AG20443 (cell line): ENCODE measurements around the gene CLK3.
"Not testable (repeated sequence)": the region's sequence is repeated elsewhere in the genome, so short reads cannot be mapped to it uniquely, and the experiment has no call there.

Experiments
- DNase-seq: peaks from one replicate; pipeline ENCODE4 v3.0.0; 2012; ENCODE audit warnings: low spot score, mixed read lengths

CLK3 gene

DNA sequence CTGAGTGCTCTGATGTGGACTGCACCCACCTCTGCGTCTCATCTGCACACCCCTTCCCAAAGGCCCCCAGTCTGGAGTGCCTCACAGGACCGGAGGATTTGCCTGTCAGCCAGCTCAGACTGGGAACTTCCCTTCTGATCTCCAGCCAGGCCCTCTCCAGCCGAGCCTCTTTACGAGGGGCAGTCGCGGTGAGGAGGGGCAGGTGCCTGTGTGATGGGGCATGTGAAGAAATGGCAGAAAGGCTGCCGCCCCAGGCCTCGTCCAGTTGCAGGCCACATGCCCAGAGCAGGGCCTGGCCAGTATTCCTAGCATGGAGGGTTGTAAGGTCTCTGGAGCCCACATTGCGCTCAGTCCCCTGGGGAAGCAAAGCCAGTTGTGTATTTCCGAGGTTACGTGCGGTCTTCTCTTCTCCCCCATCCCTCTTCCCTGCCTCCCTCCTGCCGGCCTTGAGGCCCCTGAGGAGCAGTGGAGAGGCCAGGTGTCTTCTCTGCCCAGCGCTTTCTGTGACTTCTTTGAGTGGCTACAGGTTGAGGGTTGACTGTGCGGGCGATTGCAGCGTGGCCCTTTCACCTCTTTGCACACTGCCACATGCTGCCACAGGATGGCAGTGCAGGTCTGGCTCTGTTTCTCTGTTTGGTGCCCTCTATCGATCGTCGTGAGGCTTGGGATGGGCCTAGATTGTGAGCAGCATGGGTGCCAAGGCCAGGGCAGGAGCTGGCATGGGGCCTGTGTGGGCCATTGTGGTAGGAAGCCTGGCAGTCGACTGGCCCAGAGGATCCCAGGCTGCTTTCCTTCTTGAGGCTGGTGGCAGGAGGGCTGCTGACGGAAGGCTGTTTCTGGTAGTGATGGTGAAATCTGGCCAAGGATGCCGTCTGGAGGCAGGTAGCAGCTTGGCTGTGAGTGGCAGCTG lies 5.3 kb downstream of the CLK3 start:
- DNase-seq: peak; percentile 87

DNA sequence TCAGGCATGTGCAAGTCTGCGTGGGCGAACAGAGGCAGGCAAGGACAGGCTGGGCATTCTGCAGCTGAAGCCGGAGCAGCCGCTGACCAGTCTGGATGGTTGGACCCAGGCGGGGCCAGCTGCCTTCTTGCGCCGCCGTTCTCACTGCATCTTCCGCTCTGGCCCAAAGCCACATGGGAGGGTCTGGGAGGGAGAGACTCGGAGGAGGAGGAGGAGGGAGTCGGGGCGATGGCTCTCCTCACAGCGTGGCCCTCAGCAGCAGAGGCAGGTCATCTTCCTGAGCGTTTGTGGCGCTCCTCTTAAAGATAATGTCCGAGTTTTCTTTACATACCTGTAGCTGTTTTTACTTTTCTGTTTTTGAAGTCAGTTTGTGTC lies 5.9 kb downstream of the CLK3 start:
- DNase-seq: no peak

DNA sequence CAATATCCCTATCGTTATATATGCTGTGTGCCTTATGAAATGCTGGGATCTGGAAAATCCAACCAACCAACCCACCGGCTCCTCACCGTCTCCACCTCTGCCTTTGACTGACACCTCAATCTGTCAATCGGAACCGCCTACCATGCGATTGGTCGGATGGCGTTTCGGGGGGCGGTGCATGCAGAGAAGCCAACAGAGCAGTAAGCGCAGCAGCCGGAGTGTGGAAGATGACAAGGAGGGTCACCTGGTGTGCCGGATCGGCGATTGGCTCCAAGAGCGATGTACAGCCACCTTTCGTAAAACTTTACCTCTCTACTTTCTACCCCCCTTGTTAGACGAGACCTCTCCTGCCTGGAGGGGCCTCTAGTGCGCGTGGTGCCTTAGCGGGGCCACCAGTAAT lies 6.3 kb downstream of the CLK3 start:
- DNase-seq: no peak

DNA sequence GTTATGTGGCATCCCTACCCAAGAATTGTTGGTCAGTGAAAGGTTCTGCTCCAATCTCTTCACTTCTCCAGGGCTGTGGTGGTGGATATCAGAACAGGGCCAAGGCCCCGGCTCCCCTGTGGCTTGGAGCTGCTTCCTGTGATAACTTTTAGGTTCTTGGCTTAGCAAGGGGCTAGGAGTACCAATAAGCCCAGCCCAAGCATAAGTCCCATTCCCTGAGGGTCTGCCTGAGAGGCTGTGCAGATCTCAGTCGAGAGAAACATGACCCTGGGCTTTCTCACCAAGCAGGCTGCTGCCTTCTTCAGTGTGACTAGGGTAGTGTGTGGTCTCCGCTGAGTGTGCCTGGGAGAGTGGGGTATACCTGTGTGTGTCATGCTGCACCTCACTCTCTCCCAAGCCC lies 7.1 kb downstream of the CLK3 start:
- DNase-seq: no peak

DNA sequence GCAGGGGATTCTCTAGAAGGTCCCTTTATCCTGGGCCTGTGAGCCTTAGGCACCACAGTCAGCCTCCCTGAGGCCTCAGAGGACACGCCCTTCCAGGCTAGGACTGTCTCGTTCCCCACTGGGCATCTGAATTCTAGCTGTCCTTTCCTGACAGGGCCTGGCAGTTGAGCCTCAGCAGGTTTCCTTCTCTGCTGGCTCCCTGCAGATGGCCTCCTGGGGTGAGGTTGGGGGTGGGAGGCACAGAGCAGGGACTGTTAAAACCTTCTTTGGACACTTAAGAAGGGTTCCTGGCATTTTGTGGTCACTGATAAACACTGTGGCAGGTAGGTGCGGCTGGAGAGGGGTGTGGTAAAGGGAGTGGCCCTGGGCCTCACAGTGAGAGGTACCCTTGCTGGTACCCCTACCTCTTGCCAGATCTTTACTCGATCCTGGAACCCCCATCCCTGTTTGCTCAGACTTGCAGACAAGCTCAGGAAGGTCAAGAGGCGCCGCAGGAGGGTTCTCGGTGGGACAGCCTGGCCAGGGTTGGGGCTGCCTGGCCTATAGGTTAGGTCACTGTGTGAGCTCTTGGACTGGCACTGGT lies 8.5 kb downstream of the CLK3 start:
- no peak for DNase-seq

DNA sequence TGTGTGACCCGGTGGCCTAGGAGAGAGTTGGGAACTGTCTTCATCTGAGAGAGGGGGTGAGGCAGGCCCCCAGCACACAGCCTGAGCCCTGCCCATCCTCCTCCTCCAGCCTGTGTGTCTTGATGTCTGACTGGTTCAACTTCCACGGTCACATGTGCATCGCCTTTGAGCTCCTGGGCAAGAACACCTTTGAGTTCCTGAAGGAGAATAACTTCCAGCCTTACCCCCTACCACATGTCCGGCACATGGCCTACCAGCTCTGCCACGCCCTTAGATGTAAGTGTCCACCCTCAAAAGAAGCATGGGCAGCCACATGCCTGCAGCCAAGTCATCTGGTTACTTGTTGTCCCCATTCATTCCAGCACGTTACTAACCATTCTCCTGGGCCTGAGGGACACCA lies 10.1 kb downstream of the CLK3 start:
- DNase-seq: no peak

DNA sequence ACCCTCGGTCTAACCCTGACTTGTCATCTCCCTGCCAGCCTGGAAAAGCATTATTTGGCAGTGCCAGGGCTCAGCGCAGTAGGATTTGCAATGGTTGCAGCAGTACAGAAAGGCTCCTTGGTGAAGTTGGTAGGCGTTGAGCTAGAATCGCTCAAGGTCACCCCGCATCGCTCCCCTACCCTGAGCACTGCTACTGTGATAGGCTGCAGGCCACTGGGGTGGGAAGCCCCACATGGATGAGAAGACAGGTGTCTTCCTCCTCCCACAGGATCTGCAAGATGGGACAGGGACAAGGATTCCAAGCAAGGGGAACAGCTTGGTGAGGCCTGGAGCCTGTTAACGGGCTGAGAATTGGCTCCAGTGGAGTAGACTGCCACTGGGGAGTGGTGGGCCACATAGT lies 10.7 kb downstream of the CLK3 start:
- DNase-seq: no peak

DNA sequence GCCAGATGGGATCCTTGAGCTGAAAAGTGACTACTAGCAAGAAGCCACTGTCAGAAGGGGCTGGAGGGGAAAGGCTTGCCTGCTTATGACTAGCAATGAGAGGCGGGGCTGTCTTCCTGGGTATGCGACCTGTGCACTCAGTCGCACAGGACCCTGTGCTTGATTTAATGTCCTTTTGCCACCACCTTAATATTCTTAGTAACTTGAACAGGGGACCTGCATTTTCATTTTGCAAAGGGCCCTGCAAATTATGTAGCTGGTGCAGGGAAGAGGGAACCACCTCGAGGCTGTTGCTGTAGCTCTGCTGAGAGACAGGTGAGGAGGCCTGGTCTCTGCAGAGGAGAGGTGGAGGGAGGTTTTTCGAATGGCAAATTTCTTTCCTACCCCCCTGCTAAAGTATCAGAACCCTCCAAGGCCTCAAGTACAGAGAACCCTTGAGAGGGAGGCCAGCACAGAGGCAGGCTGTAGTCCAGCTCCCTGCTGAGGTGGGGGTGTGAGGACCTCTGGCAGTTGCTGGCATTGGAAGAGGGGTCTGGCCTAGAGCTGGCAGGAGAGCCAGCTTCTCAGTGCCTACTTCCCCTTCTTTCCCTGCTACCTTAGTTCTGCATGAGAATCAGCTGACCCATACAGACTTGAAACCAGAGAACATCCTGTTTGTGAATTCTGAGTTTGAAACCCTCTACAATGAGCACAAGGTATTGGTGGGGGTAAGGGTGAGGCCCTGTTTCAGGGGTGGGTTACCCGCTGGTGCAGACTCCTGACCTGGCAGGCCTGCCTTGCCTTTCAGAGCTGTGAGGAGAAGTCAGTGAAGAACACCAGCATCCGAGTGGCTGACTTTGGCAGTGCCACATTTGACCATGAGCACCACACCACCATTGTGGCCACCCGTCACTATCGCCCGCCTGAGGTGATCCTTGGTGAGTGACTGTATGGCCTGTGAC lies 11.4 kb downstream of the CLK3 start:
- DNase-seq: no peak

DNA sequence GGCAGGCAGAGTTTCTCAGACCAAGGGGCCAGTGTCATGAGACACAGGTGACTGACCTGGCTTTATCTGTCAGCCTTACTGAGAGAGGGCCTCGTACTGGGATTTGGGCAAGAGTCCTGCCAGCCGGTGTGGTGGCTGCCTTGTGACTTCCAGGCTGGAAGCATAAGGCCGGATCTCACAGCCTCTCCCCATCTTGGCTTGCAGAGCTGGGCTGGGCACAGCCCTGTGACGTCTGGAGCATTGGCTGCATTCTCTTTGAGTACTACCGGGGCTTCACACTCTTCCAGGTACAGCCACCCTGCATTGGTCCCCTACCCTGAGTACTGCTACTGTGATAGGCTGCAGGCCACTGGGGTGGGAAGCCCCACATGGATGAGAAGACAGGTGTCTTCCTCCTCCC lies 12.1 kb downstream of the CLK3 start:
- no peak for DNase-seq

DNA sequence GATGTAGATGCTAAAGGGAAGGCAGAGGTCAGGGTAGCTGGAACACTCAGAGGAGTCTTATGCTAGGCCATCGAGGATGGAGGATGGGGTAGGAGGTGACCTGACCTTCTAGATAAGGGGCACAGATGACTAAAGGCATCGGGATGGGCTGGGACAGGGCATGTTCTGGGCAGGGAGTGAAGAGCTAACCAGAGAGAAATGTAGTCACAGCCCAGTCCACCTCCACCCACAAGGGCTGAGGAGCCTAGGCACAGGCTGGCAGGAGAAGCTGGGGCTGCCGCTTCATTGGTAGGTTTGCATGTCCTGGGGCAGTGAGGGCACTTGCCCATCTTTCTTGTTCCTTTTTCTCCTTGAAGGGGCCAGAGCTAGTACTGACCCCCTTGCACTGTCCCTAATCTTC lies 12.6 kb downstream of the CLK3 start:
- DNase-seq: no peak

DNA sequence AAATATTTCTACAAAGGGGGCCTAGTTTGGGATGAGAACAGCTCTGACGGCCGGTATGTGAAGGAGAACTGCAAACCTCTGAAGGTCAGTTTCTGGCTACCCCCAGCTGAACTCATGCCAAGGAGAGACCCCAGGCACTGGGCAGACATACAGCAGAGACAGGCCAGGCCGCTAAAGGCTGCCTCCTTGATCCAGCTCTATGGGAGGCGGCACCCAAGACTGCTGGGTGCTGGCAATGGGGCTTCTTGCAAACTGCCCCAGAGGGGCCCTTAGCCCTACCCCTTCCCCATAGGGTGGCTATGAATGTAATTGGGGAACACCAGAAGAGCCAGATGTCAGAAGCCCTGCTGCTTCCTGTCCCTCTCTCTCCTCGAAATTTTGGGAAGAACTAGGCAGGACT lies 13.3 kb downstream of the CLK3 start:
- no peak for DNase-seq

DNA sequence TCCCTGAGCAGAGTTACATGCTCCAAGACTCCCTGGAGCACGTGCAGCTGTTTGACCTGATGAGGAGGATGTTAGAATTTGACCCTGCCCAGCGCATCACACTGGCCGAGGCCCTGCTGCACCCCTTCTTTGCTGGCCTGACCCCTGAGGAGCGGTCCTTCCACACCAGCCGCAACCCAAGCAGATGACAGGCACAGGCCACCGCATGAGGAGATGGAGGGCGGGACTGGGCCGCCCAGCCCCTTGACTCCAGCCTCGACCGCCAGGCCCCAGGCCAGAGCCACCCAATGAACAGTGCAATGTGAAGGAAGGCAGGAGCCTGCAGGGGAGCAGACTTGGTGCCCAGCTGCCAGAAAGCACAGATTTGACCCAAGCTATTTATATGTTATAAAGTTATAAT lies 14.1 kb downstream of the CLK3 start:
- DNase-seq: not testable (repeated sequence)

DNA sequence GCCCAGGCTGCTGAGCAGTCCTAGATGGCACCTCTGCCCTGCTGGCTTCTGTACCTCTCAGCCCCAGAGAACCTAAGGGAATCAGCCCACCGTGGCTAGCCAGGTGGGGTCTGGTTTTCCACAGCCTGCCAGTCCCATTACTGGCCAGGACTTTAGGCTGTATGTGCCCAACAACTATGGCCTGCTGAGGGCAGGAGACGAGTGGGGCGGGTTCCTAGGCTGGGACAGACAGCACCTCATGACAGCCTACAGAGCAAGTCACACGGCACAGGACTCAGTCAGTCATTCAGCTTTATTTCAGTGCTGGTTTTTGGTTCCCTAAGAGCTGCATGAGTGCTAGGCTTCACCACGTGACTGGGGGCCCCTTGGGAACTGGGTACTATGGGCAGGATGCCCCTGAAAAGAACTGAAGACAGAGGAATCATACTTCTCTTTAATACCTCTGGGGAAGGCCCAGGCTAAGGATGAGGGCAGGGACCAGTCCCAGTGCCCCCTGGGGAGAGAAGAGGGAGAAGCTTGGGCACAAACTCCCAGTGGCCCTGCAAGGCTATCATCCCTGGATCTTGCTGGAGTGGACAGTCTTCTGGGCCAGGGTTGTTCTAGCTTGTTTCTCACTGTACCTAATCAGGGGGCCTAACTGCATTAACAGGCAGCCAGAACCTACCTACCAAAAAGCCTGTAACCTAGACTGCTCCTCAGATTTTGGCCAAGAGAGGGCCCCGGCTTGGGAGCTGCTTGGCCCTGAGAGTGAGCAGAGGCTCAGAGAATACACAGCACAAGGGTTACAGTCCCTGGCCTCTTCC lies 14.8 kb downstream of the CLK3 start:
- DNase-seq: no peak

DNA sequence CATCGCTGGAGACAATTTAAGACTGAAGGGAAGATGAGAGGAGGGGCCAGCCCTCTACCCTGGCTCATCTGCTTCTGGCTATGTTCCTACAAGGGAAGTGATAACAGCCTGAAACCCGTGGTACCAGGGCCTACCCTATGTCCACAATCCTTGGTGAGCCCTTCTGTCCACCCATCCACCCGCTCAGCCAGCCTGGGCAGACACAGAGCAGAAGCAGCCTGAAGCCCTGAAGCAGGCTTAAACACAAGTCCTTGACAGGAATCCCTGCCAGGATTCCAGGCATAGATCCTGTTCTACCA lies 15.4 kb downstream of the CLK3 start:
- no peak for DNase-seq

DNA sequence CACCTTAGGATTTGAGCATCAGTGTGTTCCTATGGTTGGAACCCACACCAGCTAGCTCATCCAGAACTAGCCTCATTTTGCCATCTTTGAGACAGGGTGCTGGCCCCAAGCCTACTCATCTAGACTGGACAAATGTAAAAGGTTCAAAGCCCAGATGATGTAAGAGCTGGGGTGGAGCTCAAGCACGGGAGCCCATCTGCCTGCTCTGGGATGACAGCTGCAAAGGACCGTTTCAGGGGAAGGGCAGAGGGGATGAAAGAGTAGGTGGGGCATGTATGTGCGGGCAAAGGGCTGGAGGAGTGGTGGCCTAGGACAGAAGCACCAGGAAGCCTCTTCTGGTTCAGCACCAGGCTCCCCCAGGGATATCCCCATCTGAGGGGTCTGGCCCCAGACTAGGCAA lies 15.8 kb downstream of the CLK3 start:
- DNase-seq: no peak

DNA sequence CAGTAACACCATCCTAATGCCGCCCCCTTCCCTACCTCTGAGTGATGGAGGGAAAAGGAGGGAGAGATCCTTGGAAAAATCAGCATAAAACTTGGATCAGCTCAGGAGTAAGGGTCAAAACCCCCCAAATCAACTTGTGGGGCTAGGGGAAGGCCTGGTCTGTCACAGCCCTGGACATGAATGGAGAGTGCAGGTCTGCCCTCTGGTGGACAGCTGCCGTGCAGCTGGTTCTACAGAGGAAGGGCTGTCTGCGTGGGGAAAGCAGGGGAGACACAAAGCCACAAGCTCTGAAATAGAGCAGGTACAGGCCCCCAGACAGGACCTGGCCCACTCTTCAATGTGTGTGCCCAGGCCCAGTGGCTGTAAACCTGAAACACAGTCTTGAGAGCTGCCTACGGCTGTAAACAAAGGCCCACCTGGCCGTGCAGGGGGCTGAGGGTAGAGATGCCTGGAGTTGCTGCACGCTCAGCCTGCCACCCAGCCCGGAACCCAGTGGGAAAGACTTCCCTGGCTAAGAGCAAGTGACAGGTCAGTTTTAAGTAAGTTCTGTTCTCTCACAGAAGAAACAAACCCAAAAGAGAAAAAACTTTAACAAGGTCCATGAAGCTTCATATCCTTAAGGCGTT lies 16.4 kb downstream of the CLK3 start:
- DNase-seq: peak; percentile 86

DNA sequence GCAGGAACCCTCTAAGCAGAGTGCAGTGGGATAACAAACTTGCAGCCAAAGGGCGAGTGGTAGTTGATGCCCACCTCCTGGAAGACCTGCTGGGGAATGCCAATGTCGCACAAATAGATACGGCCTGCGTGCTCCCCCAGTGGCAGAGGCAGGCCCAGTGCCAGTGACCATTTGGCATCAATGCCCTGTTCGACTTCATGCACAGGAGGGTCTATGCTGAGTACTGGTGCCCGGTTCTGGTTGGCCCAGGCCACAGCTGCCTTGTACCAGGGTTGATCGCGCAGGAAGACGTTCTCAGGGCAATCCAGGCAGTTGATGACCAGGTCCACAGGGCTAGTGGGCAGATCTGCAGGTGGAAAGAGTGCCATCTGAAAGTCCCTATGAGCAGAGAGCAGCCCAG lies 17.0 kb downstream of the CLK3 start:
- DNase-seq: no peak

DNA sequence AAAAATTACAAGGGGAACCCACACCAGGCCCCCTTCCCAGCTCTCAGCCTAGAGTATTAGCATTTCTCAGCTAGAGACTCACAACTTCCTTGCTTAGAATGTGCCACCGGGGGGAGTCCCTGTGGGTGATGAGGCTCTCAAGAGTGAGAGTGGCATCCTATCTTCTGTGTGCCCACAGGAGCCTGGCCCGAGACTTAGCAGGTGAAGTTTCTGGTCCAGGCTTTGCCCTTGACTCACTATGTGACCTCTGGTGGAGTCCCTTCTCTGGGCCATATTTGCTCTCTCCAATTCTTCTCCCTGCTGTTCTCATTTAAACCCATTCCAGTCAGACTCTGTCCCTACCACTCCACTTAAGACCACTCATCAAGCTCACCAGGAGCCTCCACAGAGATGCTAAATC lies 18.1 kb downstream of the CLK3 start:
- no peak for DNase-seq

DNA sequence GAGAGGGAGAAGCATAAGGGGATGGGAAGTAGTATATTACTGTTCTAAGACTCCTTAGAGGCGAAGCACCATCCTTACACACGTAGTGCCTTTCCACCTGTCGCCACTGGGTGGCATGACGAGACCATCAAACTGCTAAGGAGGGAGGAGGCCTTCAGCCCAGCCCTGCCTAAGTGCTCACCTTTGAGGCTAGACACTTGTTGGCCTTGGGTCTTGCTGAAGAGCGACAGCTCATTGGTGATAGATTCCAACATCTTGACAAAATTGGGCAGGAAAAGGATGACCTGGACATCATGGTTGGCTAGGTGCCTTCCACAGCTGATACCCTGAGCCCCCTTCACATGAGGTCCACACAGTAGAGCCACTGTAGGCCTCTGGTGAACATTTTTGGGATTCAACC lies 19.6 kb downstream of the CLK3 start:
- peak; percentile 83 for DNase-seq

DNA sequence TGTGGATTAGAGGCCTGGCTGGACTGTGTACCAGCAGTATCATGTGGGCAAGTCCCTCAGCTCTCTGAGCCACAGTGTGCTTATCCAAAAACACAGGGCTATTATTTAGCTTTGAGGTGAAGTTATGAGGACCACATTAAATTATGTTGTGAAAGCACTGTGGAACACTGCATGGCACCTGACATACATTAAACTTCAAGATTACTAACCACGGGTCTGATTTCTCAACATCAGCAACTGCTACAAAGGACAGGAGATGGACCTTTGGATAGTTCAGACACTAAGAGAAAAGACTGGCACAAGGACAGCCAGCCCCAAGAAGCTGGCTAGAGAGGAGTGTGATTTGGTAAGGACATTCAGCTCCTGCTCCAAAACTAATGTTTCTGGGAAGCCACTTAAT lies 21.3 kb downstream of the CLK3 start:
- no peak for DNase-seq

DNA sequence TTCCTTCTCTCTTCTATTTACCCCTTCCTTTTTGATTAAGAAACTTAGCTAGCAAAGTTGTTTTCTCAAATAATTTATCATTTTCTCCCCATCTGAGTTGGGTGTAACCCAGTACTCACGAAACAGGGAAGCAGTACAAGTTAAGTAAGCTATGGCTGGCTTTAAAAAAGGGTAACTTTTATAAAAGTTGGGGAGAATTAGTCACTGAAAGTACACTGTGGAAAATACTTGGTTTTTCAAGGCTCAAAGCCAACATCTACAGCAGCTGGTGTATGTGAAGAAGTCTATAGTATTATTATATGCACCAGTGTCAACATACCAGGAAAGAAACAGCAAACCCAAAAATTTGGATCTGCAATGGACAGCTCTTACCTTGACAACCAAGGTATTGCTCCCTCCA lies 25.5 kb downstream of the CLK3 start:
- no peak for DNase-seq

DNA sequence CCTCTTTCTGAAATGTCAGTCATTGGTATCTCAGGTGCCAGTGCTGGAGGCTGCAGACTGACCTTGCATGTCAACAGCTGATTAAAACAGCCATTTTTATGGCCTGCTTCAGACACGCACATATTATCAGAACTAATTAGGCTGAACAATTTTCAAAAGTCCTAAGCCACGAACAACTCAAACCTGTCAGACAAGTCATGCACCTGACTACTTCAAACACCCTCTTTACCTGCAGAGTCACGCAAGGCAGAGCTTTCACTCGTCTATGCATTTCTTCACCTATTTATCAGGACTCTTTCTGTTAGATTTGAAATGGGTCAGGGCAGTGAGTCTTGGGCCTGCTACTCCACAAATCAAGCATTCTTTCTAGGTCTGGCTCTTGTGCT lies 26.7 kb downstream of the CLK3 start:
- no peak for DNase-seq
